Calu3 (cell line): ENCODE measurements around the gene SLC17A7. TPM values are rescaled to one million over a fixed set of nuclear protein-coding genes. Genes with fewer than 3 reads are reported as not detected.

Experiments used
- BruUV-seq: library from RNA; stranded (reverse); fragments of 400-500 nt; replicated peaks from 2 replicates; lab custom pipeline; 2021; lab: Mats Ljungman, UMichigan
- CTCF ChIA-PET: fragments of 300-600 bp; sonication (Branson Sonifier 250); formaldehyde crosslinking; loops from one replicate; lab custom pipeline; 2022; ENCODE audit warnings: antibody characterized with exemption; lab: Charles Lee
- DNase-seq: peaks from one replicate; pipeline ENCODE4 v3.0.0; 2022
- H3K27ac Mint-ChIP-seq: one replicate; pipeline ENCODE4 v1.8.0; 2022; ENCODE audit warnings: mixed read lengths; ENCODE audit not compliant: unreplicated experiment
- H3K27me3 Mint-ChIP-seq: one replicate; pipeline ENCODE4 v1.8.0; 2022; ENCODE audit warnings: mixed read lengths; ENCODE audit not compliant: unreplicated experiment
- H3K36me3 Mint-ChIP-seq: one replicate; pipeline ENCODE4 v1.8.0; 2022; ENCODE audit warnings: mild to moderate bottlenecking, moderate library complexity, mixed read lengths; ENCODE audit not compliant: insufficient read depth, unreplicated experiment
- H3K4me1 Mint-ChIP-seq: one replicate; pipeline ENCODE4 v1.8.0; 2022; ENCODE audit warnings: mild to moderate bottlenecking, low read depth, mixed read lengths; ENCODE audit not compliant: unreplicated experiment
- H3K4me3 Mint-ChIP-seq: one replicate; pipeline ENCODE4 v1.8.0; 2022; ENCODE audit warnings: mild to moderate bottlenecking, low read depth, moderate library complexity, mixed read lengths; ENCODE audit not compliant: unreplicated experiment
- H3K9me3 Mint-ChIP-seq: one replicate; pipeline ENCODE4 v1.8.0; 2022; ENCODE audit warnings: low read depth, mixed read lengths; ENCODE audit not compliant: unreplicated experiment
- intact Hi-C: fragments of 100-400 bp; cut with micrococcal nuclease; formaldehyde crosslinking; loops from one replicate; pipeline ENCODE4 v1.10.0; 2022; ENCODE audit not compliant: unreplicated experiment
- total RNA-seq: library from RNA; stranded (reverse); gene quantifications from 2 replicates; pipeline ENCODE4 v1.2.3, GENCODE V29; 2022
- TF ChIP-seq, protein P1 (sequence below): fragments of 200-600 bp; IDR thresholded peaks from one replicate; pipeline ENCODE4 v1.8.0; 2022; ENCODE audit warnings: antibody characterized with exemption; ENCODE audit not compliant: unreplicated experiment

Gene SLC17A7
- total RNA-seq, 1 experiment from 2014 or later: not detected

DNA sequence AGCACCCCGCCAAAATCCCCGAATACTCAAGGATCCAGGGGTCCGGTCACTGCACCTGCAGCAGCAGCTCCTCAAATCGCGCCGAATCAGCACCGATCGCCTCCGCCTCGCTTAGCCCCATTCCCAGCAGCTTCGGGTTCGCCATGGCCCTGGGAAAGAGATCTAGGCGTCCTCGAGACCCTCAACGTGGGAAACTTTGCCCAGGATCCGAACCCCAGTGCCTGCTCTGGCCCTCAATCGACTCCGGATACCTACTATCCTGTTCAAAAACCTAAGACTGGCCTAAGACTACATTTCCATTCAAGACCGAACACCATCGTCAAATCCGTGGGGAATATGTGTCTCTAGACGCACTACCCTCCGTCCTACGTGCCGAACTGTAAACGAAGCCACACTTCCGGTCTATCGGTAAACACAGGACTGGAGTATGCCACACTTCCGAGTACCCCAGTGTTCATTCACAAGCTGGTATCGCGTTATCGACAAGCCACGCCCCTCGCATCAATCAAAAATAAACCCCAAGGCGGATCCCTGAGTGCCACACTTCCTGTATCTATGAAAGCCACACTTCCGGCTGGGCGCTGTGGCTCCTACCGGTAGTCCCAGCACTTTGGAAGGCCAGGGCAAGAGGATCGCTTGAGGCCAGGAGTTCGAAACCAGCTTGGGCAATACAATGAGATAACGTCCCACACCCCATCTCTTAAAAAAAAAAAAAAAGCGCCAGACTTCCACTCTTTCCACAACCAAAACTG is 10.3 kb upstream of the SLC17A7 start, which contains the start of gene PIH1D1:
TSS of gene PIH1D1 (minus strand) at position 385 of the 752 bp plus-strand sequence. CDS start at position 145, 240 bp downstream.
- Mint-ChIP-seq H3K27me3 (no peaks in the 10 kb centered on the region), H3K4me1 (peaks cover 24% of the 10 kb centered on the region), H3K27ac (peak within 1 kb of the TSS; percentile 99), H3K4me3 (peak within 1 kb of the TSS; percentile 96), H3K9me3 (no peaks in the 10 kb centered on the region), H3K36me3 (peaks cover 66% of the 10 kb centered on the region)
- DNase-seq: peak; percentile 97
- BruUV-seq: TSS peak; percentile 90
- TF ChIP-seq, protein P1, sequence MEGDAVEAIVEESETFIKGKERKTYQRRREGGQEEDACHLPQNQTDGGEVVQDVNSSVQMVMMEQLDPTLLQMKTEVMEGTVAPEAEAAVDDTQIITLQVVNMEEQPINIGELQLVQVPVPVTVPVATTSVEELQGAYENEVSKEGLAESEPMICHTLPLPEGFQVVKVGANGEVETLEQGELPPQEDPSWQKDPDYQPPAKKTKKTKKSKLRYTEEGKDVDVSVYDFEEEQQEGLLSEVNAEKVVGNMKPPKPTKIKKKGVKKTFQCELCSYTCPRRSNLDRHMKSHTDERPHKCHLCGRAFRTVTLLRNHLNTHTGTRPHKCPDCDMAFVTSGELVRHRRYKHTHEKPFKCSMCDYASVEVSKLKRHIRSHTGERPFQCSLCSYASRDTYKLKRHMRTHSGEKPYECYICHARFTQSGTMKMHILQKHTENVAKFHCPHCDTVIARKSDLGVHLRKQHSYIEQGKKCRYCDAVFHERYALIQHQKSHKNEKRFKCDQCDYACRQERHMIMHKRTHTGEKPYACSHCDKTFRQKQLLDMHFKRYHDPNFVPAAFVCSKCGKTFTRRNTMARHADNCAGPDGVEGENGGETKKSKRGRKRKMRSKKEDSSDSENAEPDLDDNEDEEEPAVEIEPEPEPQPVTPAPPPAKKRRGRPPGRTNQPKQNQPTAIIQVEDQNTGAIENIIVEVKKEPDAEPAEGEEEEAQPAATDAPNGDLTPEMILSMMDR: no peak
- intact Hi-C loops: loop anchor here (5.0 kb wide), 1 partner anchor 191 kb away; the partner anchor contains the start of genes RRAS and SCAF1
- CTCF ChIA-PET: interaction anchor here (0.5 to 1.4 kb wide), 4 partner anchors 9 to 928 kb away, joined by 3 to 14 read pairs (median 4); no protein-coding TSS in a partner anchor

DNA sequence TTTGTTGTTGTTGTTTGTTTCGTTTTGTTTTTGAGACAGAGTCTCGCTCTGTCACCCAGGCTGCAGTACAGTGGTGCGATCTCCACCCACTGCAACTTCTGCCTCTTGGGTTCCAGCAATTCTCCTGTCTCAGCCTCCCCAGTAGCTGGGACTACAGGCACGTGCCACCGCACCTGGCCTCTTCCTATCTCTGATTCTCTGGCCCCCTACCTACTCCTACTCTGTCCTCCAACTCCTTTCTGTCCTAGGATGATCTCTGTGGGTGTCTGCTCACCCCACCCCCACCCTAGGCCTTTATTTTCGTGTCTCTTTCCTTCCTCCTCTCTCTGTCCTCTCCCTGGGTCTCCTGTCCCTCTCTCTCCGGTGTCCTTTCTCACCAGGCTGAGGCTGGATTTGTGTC is 9.1 kb upstream of the SLC17A7 start:
- Mint-ChIP-seq H3K4me3 (peak overlapping the region; percentile 96), H3K27ac (no peak overlapping the region), H3K4me1 (peaks cover 24% of the 10 kb centered on the region), H3K9me3 (no peaks in the 10 kb centered on the region), H3K36me3 (peaks cover 66% of the 10 kb centered on the region), H3K27me3 (no peaks in the 10 kb centered on the region)
- CTCF ChIA-PET: interaction anchor here (0.6 kb wide), 1 partner anchor 30 kb away, joined by 7 read pairs; no protein-coding TSS in a partner anchor
- intact Hi-C loops: loop anchor here (5.0 kb wide), 1 partner anchor 192 kb away; the partner anchor contains the start of genes RRAS and SCAF1
- TF ChIP-seq, protein P1: no peak
- DNase-seq: no peak
- BruUV-seq: no TSS peak

DNA sequence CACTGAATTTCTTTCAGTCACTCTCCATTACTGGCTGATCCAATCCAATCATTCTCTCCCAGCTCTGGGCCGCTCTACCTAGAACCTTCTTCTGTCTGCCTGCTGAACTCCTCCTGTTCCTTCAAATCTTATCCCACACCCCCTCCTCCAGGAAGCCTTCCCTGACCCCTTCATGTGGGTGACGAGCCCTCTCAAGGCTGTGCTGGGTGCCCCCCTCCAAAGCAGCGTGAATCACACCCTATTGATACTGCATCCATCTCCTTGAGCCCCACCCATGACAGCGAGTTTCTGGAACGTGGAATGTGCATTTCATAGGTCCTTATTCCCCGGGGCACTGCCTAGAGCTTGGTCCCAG is 7.1 kb upstream of the SLC17A7 start:
- DNase-seq: no peak
- peak overlapping the region; percentile 7 for H3K27ac Mint-ChIP-seq
- no peaks in the 10 kb centered on the region for H3K9me3 Mint-ChIP-seq
- intact Hi-C loops: no loop called here
- peaks cover 67% of the 10 kb centered on the region for H3K36me3 Mint-ChIP-seq
- CTCF ChIA-PET: no interaction called here
- TF ChIP-seq, protein P1: no peak
- no TSS peak for BruUV-seq
- peaks cover 31% of the 10 kb centered on the region for H3K4me1 Mint-ChIP-seq
- no peaks in the 10 kb centered on the region for H3K27me3 Mint-ChIP-seq
- H3K4me3 Mint-ChIP-seq: no peak overlapping the region

DNA sequence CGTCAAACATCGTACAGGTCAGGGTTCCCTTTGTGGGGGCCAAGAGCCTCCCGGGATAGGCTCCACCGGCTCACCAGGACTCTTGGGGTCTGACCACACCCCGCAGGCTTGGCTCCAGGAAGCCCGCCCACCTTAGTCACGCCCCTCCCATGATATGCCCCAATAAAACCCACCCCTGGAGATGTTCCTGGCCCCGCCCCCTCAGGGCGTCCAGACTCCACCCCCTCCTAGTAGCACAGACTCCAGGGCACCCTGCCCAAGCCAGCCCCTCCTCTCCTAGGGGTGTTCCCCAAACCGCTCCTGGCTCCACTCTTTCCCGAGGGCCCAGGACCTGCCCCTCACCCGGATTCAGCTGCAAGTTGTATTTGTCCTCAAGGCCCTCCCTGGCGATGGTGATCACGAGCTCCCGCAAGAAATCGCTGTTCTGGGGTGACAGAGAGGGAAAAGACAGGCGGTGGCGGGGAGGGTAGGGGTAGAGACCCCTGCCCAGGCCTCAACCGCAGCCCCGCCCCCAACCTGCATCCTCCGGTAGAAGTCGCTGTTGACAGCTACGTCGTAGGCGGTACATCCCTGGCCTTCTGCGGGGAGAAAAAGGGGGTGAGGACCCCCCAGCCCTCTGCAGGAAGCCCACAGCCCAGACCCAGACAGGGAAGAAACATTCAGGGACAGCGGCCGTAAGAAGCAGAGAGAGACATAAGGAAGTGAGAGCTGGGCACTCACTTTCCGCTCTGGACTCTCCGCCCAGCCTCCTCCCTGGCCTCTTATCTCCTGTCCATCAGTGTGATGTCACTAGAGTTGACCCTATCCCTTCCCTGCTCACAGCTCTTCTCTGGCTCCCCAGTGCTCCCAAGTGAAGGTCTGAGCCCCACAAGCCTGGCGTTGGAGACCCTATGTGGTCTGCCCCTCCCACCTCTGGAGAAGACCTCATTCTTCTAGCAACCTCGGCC is 6.4 kb upstream of the SLC17A7 start:
- H3K4me3 Mint-ChIP-seq: no peak overlapping the region
- no TSS peak for BruUV-seq
- H3K4me1 Mint-ChIP-seq: peaks cover 31% of the 10 kb centered on the region
- peaks cover 67% of the 10 kb centered on the region for H3K36me3 Mint-ChIP-seq
- no peaks in the 10 kb centered on the region for H3K9me3 Mint-ChIP-seq
- TF ChIP-seq, protein P1: no peak
- intact Hi-C loops: no loop called here
- peak overlapping the region; percentile 7 for H3K27ac Mint-ChIP-seq
- peak; percentile 30 for DNase-seq
- CTCF ChIA-PET: no interaction called here
- H3K27me3 Mint-ChIP-seq: peaks cover 4% of the 10 kb centered on the region
